CD4-positive, alpha-beta T cell treated with Interleukin-17A for 1 hour (primary cell): ENCODE measurements around the gene THOC7.

ENCODE experiments used
- DNase-seq: peaks from one replicate; pipeline ENCODE4 v3.0.0-alpha.2; 2020

The THOC7 gene

GRCh38 chr3:63877737-63878393, 14.3 kb upstream of the THOC7 start:
- no peak for DNase-seq

DNA sequence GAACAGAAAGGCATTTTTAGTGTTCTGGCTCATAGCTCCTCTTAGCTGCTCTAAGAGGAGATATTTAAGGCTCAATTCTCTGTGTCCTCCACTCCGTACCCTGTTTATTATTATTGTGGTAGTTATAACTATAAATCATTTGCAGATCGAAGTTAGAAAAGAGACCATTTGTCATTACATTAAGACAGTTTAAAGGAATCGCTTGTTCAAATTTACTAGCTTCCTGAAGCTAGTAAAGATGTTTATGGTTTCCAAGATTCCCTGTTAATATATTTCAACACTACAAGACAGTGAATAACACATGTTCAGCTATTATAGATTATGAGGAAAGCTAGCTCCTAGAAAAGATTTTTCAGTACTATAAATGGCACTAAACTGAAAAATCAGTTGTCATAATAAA, 12.7 kb upstream of the THOC7 start:
- no peak for DNase-seq

DNA sequence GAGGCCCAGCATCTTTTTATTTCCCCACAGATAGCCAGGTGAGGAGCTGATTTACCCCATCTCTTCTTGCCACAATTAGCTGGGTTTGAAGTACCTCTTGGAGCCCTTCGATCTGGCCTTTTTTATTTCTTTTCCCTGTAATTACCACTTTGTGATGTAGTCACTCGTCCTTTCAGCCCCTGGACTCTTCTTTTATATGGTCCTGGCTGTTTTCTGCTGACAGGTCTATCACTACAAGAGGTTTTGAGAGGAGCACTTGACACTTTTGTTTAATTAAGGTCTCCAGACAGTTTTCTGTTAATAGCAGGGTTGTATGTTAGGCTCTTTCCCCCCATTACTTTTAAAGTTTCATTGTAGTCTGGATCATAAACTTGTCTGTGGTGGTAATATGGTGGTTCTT, 11.9 kb upstream of the THOC7 start:
- DNase-seq = no peak

GRCh38 chr3:63874769-63875168, 11.2 kb upstream of the THOC7 start:
- DNase-seq = no peak

- DNase-seq = no peak
Observed at GRCh38 chr3:63872135-63872924, 8.7 kb upstream of the THOC7 start.

DNA sequence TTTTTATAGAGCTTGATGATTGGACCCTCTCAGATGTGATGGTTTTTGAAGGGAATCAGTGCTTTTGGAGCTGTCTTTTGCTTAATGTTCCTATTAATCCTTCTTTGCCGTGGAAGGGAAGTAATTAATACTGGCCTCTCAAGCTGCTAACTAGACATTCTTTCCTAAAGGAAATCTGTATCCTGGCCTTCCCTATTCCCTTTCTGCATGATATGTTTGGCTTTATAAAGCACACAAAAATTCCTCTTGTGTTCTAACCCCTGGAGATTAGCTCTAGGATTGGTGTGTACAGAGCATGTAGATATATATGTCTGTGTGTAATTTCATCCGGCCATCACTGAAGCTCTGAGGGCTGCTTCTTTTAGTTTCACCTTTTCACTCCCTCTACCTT, 7.0 kb upstream of the THOC7 start:
- DNase-seq = no peak

DNA sequence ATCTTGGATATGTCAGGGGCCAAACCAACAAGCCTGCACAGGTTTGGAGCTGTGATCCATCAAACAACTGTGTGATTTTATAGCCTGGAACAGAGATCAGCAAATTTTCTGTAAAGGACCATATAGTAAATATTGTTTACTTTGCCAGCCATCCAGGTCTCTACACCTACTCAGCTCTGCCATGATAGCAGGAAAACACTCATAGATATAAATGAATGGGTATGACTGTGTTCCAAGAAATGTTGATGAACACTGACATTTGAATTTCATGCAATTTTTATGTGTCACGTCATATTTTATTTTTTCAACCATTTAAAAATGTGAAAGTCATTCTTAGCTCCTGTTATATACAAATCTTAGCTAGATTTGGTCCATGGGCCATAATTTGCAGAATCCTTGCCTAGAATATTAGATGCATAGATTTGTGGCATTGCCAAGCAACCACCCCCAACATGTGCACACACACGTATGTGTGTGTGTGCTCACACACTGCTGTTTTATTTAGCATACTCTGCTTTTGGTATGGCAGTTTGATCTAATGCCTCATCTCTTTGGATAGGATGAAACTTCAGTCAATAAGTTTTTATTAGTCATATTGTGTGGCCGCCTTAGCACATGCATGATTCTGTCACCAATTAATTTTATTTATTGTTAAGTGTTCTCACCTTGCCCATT, 6.5 kb upstream of the THOC7 start:
- DNase-seq = no peak

- no peak for DNase-seq
Observed at GRCh38 chr3:63867225-63867624, 3.6 kb upstream of the THOC7 start.

GRCh38 chr3:63864965-63865327, 1.3 kb upstream of the THOC7 start:
- no peak for DNase-seq

GRCh38 chr3:63864008-63864964, 681 bp upstream of the THOC7 start:
- peak; percentile 42 for DNase-seq

DNA sequence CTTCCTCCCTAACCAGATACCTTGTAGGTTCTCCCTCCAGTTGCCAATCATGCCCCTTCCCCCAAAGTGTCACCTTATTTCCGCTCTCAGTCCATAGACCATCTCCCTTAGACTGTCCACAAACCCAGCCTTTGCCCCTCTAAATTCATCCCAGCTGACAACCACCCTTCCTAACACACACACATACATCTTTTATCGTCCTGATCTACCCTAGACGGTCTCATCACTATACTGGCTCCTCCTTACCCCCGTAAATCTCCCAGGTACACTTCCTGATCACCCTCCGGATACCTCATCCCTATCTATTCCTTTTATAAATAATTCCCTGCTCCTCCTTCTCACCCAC, 828 bp downstream of the THOC7 start:
- DNase-seq = peak; percentile 10

DNA sequence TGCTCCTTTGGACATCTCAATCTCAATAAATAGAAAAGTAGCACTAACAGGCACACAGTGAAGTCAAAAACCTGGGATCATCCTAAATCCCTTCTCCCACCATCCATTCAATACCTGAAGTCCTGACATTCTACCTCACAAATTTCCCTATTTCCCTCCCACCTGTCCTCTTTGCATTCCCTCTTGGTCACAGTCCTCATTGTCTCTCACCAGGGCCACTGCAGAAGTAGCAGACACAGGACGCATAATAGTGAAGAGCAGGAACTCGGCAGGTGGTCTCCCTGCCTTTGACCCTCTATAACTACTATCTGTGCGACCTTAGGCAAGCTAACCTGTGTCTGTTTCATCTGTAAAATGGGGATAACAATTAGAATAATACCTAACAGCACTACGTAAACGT, 2.3 kb downstream of the THOC7 start:
- no peak for DNase-seq

DNA sequence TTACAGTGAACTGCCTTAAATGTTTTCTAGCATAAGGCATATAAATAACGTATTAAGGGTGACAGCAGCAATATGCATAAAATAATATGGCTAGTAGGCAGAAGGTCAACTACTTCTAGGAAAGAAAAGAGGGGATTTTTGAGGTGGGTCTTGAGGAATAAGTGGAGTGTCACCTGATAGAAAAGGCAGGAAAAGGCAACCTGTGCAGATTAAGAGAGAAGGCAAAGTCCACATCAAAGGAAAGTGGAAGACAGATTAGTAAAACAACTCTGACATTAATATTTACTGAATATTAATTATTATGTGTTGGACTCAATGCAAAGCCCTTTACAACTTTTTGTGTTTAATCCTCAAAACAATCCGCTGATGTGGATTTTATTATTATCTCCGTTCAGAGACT, 2.8 kb downstream of the THOC7 start:
- DNase-seq = no peak

- DNase-seq = no peak
Observed at GRCh38 chr3:63857311-63857710, 6.3 kb downstream of the THOC7 start.

- no peak for DNase-seq
Observed at GRCh38 chr3:63855333-63855940, 8.2 kb downstream of the THOC7 start.

GRCh38 chr3:63853106-63853505, 10.5 kb downstream of the THOC7 start:
- no peak for DNase-seq

GRCh38 chr3:63851287-63851686, 12.3 kb downstream of the THOC7 start:
- no peak for DNase-seq

DNA sequence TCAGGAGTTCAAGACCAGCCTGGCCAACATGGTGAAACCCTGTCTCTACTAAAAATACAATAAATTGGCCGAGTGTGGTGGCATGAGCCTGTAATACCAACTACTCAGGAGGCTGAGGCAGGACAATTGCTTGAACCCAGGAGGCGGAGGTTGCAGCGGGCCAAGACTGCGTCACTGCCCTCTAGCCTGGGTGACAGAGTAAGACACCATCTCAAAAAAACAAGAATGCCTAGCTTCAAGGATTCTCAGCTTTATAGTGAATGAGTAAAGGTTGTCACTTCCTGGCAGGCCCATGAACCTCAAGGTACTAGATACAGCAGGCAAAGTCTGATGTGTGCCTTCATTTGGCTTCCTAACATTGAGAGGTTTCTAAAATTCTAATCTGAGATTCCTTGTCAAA, 14.4 kb downstream of the THOC7 start:
- DNase-seq = no peak

GRCh38 chr3:63847718-63848450, 15.7 kb downstream of the THOC7 start:
- DNase-seq = no peak

- no peak for DNase-seq
Observed at GRCh38 chr3:63845215-63845614, 18.4 kb downstream of the THOC7 start.

- DNase-seq = no peak
Observed at GRCh38 chr3:63842127-63842526, 21.5 kb downstream of the THOC7 start.

DNA sequence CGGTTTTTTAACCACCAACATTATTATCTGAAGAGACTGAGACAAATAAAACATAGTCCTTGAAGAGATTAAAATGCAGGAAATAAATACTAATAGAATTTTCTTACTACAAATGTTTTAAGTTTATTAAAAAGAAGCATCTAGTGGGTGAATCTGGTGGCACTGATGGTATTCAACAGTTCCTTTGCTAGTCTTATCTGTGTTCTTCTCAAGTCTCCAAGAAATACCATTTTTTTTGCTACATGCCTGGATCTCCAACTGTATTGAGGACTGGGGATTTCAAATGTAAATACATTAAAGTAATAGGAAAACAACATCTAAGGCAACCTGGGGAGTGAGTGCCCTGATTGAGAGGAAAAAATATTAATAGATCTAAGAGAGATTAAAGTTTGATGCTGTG, 21.9 kb downstream of the THOC7 start:
- no peak for DNase-seq
